Hypothalamus (tissue), 51 donors: ENCODE results near the gene REC8.
A peak's percentile ranks its signal among the peaks of the same experiment; 100 is the strongest.

Experiments used
- DNase-seq, 51 donors: peaks; one replicate each; lab custom pipeline; 2025; lab: John Stamatoyannopoulos, UW

Gene REC8

DNA sequence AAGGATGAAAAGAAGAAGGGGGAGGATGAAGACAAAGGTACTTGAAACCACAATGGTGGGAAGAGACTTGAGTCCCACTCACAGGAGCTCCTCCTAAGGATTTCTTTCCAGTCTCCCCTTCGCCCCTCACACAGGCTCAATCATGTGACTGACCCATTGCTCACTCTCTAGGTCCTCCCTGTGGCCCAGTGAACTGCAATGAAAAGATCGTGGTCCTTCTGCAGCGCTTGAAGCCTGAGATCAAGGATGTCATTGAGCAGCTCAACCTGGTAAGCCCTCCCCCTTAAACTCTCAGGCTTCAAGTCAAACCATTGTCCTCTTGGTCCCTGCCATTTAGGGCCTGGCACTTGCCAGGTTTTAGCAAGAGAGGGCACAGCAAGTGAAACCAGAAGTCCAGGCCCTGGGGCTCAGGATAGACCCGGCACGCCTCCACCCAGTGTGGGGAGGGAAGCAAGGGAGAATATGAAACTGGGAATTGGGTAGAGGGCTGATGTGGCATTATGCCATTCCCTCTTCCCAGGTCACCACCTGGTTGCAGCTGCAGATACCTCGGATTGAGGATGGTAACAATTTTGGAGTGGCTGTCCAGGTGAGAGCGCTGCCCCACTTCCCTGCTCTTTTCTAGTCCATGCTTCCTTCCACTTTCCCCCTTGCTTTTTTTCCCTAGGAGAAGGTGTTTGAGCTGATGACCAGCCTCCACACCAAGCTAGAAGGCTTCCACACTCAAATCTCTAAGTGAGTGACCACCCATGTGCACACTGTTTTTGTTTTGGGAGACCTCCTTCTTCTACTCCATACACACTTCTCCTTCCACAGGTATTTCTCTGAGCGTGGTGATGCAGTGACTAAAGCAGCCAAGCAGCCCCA is 34.1 kb upstream of the REC8 start:
- DNase-seq = no peak

DNA sequence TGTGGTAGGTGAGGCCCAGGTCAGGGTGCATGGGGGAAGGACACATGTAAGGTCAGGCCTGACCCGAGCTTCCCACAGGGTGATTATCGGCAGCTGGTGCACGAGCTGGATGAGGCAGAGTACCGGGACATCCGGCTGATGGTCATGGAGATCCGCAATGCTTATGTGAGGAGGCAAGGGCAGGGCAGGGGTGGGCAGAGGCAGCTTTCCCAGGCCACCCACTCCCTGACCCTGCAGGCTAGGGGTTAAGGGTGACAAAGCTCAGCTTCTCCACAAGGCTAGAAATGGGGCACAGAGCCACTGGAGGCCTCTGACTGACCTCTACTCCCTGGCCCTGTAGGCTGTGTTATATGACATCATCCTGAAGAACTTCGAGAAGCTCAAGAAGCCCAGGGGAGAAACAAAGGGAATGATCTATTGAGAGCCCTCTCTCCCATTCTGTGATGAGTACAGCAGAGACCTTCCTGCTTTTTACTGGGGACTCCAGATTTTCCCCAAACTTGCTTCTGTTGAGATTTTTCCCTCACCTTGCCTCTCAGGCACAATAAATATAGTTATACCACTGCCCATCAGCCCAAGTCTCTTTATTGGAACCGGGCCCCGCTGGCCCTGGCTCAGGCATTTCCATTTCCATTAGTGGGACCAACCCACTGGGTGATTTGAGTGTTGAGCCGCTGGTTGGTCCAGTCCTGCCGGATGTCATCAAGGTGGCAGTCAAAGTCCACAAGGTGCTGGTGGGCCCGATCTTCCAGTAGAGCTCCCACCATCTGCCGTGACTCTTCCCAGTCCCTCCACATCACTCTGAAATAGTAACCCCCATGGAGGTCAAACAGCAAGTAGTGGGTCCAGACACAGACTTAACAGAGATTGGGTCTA is 33.2 kb upstream of the REC8 start:
- no peak for DNase-seq

DNA sequence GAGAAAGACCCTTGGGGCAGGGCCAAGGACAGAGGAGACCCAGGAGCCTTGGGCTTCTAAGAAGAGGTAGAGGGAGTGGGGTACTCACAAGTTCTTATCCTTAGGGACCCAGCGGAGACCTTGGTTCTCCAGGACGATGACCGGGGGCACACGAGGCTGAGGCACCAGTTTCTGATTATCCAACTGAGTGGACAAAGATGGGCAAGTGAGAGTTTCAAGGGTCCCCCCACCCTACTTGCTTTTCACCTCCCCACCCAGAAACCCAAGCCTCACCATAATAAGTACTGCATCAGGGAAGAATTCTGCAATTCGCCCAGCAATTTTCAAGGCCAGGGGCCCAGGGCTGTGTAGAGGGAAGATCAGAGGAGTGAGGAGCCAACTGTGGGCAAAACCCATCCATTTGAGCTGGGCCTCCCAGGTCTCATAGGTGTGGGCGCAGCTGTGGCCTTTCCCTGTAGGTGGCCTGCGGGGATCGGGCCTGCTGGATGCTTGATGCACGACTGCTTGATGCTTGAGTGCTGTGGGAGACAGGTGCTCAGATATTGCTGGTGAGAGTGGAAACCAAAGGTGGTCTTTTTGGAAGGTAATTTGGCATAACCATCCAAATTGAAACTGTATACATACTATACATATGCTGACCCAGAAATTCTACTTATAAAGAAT is 32.5 kb upstream of the REC8 start:
- no peak for DNase-seq

- DNase-seq = peak; percentile 82 to 100 (median 99)
These were observed 30.6 kb upstream of the REC8 start, which contains the start of gene EMC9 for GRCh38 chr14:24141097-24141880. TSS of gene EMC9 (minus strand) at chr14:24141591. CDS start at chr14:24141304, 287 bp downstream.

DNA sequence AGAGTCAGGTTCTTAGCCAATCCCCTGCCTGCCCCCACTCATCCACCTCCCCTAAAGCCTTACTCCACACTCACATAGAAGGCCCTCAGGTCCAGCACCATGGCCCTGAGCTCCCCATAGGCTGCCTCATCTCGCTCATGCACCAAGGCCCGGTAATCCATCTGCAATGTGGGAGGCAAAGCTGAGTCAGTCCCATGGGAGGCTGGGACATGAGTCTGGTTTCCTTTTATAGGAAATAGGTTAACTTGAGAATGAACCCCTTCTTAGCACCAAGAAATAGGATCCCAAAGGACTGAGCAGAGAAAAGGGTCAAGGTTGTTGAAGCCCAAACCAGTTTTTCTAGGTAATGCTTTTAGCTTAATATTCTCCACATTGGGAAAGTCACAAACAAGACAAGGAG is 28.4 kb upstream of the REC8 start:
- no peak for DNase-seq

GRCh38 chr14:24144451-24144850 is 27.4 kb upstream of the REC8 start:
- DNase-seq = no peak

DNA sequence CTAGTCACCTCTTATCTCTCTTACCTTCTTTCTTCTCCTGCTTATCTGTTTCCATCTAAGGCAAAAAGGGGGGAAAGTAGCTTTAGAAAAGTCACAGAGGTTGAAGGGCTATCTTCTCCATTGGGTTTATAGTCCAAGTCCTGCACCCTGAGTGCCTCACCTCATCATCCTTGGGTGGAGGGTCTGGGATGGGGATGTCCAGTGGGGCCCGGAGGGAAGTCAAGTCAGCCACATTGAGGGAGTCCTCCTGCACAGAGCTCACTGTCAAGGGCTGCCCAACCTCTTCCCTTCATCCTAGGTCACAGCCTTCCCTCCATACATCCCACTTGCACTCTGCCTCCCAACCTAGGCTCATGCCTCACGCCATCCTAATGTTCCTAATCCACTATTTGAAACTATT is 26.7 kb upstream of the REC8 start:
- DNase-seq = no peak

- DNase-seq = no peak
These were observed 26.0 kb upstream of the REC8 start for GRCh38 chr14:24145690-24146452.

DNA sequence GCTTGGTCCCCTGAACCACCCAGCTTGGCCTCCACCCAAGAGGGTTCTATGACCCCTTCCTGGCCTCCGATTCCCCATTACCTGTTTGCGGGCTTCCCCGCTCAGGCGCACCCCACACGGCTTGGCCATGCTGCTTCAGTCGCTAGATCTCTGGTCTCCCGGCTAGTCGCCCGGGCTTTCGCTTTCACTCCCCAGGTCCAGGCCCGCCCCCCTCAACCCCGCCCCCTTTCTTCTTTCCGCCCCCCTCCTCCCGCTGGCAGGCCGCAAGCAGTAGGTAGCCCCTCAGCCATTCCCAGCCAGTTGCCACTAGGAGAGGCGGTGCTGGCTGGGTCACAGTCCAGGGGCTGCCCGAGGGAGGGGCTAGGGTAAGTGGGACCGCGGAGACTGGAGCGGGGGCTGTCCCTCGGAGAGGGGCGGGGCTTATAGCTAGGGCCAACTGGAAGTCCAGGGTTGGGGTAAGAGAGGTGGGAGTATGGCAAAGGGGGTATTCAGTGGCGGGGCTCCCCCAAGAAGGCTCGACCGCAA is 25.4 kb upstream of the REC8 start, which contains the start of gene PSME2:
Gene PSME2, minus strand, starts transcription at position 158 of the 525 bp plus-strand sequence. Its CDS starts 29 bp downstream, at position 129.
- peak in 49 of 51 donors; percentile 58 to 94 (median 84) for DNase-seq

DNA sequence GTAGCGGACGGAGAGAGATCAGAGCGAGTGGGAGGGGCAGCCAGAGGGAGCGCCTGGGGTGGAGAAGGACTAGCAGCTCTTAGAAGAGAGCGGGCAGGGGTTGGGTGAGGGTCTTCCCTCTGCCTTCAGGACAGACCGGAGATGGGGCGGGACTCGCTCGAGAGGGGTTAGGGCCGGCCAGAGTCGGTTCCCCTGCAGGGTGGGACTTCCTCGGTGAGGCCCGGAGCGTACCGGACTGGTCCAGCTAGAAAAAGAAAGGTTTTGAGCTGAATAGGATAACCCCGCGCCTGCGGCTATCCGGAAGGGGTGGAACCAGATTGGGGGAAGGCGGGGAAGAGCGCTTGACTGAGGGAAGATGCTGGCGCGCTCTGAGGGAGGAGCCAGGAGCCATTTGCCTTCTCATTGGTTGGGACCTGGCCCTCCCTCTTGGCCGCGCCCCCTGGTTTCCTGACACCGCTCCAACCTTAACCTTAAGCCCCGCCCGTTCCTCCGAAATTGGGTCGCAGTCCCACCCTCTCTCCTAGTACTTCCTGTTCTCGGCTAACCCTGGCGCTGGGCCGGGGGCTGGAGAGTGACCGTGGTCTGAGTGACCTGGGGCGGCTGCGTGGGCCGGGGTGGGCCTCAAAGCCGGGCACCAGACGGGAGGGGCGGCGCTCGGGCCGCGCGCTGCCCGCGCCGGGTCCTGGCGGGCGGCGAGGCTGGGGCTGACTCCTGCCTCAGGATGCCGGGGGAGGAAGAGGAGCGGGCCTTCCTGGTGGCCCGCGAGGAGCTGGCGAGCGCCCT is 24.7 kb upstream of the REC8 start, which contains the start of gene RNF31:
Gene RNF31, plus strand, starts transcription at position 521 of the 783 bp plus-strand sequence. Its CDS starts 201 bp downstream, at position 722.
- DNase-seq = peak; percentile 76 to 99 (median 95)

- DNase-seq = peak in 2 of 51 donors; percentile 53 to 54
These were observed 24.0 kb upstream of the REC8 start for GRCh38 chr14:24147761-24148428.

DNA sequence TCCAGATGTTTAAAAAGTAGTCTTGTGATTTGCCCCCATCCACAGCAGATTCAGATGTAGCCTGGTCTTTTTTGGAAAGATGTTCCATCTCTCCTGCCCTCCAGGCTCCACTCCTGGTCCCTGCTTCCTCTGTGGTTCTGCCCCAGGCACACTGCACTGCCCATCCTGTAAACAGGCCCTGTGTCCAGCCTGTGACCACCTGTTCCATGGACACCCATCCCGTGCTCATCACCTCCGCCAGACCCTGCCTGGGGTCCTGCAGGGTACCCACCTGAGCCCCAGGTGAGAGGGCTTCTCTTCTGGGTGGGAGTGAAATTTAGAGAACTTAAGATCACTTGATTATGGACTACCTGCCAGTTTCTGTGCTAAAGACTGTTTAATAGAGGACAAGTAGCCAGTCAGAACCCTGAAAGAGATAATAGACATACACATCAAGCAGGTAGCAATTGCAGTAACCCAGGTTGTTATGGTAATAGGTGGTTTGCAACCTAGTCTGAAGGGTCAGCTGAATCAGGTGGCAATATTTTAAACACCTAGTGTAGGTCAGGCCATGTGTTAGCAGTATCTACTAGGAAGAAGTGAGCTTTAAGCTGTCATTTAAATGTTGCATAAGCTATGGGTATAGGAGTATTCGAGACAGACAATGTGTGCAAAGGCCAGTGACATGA is 22.4 kb upstream of the REC8 start:
- no peak for DNase-seq

- DNase-seq = no peak
These were observed 21.8 kb upstream of the REC8 start for GRCh38 chr14:24150061-24150460.

- no peak for DNase-seq
These were observed 21.3 kb upstream of the REC8 start for GRCh38 chr14:24150567-24150966.

GRCh38 chr14:24150993-24151392 is 20.9 kb upstream of the REC8 start:
- no peak for DNase-seq

- DNase-seq = no peak
These were observed 20.3 kb upstream of the REC8 start for GRCh38 chr14:24151404-24152080.
